GM10266 (cell line): ENCODE measurements around the gene FER1L5.

Source experiments
- DNase-seq: peaks from one replicate; pipeline ENCODE4 v3.0.0; 2012; ENCODE audit errors: extremely low spot score
- TF ChIP-seq, protein P1 (sequence below): IDR thresholded peaks from 2 replicates; pipeline ENCODE4 v1.5.1; 2012; ENCODE audit warnings: mild to moderate bottlenecking, low read depth; ENCODE audit not compliant: control insufficient read depth, insufficient read depth; ENCODE audit errors: missing control alignments

FER1L5 gene

GRCh38 chr2:96655526-96655925 lies 13.0 kb downstream of the FER1L5 start:
- DNase-seq = no peak
- TF ChIP-seq, protein P1, sequence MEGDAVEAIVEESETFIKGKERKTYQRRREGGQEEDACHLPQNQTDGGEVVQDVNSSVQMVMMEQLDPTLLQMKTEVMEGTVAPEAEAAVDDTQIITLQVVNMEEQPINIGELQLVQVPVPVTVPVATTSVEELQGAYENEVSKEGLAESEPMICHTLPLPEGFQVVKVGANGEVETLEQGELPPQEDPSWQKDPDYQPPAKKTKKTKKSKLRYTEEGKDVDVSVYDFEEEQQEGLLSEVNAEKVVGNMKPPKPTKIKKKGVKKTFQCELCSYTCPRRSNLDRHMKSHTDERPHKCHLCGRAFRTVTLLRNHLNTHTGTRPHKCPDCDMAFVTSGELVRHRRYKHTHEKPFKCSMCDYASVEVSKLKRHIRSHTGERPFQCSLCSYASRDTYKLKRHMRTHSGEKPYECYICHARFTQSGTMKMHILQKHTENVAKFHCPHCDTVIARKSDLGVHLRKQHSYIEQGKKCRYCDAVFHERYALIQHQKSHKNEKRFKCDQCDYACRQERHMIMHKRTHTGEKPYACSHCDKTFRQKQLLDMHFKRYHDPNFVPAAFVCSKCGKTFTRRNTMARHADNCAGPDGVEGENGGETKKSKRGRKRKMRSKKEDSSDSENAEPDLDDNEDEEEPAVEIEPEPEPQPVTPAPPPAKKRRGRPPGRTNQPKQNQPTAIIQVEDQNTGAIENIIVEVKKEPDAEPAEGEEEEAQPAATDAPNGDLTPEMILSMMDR = no peak

GRCh38 chr2:96656540-96656939 lies 14.0 kb downstream of the FER1L5 start:
- TF ChIP-seq, protein P1 = no peak

GRCh38 chr2:96661324-96661723 lies 18.8 kb downstream of the FER1L5 start:
- DNase-seq = no peak
- TF ChIP-seq, protein P1 = no peak

More at GRCh38 chr2:96656540-96656939, 14.0 kb downstream of the FER1L5 start:
- no peak for DNase-seq

DNA sequence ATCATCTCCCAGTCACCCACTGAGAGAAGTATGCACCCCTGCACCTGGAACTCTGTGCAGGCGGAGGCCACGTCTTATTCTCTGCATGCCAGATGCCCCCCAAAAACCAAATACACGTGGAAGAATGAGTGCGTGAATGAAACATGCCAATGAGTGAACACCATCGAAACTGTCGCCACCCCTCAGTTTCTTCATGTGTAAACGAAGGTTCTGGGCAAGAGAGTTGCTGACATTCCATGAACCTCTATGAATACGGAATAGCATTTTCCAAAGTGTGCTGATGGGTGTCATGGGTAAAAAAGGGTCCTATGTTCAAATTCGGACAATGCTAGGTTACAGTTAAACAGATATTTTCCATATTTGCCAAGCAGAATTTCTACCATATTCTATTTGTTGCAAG lies 19.8 kb downstream of the FER1L5 start:
- DNase-seq = no peak
- TF ChIP-seq, protein P1 = no peak

DNA sequence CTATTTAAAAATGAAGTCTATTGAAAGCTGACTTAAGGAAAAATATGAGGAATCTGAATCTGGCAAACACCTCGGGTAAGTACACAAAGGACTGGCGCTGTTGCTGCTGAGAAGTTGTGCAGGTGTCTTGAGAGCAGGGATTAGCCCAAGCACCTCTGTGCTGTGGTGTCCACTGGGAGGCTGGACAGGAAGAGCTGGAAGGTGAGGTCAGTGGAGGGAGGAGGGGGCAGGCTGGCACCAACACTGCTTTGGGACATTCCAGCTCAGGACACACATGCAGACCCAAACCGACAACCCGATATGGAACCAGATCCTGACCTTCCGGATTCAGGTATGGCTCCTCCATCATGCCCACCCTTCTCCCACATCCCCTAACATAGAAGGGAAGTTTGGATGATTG lies 20.6 kb downstream of the FER1L5 start:
- no peak for DNase-seq
- TF ChIP-seq, protein P1 = no peak

DNA sequence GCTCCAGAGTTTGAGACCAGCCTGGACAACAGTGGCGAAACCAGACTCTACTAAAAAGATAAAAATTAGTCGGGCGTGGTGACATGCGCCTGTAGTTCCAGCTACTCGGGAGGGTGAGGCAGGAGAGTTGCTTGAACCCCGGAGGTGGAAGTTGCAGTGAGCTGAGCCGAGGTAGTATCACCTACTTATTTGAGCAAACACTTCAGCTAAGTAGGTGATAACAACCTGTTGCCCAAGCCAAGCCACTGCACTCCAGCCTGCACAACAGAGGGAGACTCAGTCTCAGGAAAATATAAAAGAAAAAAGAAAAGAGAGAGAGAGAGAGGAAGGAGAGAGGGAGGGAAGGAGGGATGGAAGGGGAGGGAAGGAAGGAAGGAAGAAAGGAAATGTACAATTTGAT lies 21.3 kb downstream of the FER1L5 start:
- DNase-seq = no peak
- TF ChIP-seq, protein P1 = no peak

- TF ChIP-seq, protein P1 = no peak
- DNase-seq = no peak
These were observed 21.9 kb downstream of the FER1L5 start for GRCh38 chr2:96664366-96664925.
